GM10248 (cell line): Measurements from ENCODE around the gene GPR142.
A peak's percentile ranks its signal among the peaks of the same experiment; 100 is the strongest.

Source experiments
- CTCF ChIA-PET: fragments of 300-600 bp; sonication (Branson Sonifier 250); formaldehyde crosslinking; extraction: SDS; loops from one replicate; lab custom pipeline; 2021; ENCODE audit warnings: antibody characterized with exemption; lab: Yijun Ruan, JAX
- POLR2A ChIA-PET: fragments of 350-650 bp; sonication (Branson Sonifier 250); formaldehyde crosslinking; extraction: SDS; loops from one replicate; lab custom pipeline; 2020; ENCODE audit warnings: antibody characterized with exemption; lab: Yijun Ruan, JAX
- DNase-seq: peaks from one replicate; pipeline ENCODE4 v3.0.0; 2012; ENCODE audit errors: extremely low spot score
- TF ChIP-seq, protein P1 (sequence below): IDR thresholded peaks from 2 replicates; pipeline ENCODE4 v1.5.1; 2012; ENCODE audit warnings: mild to moderate bottlenecking, low read depth; ENCODE audit errors: extremely low read depth, missing control alignments, control extremely low read depth

GPR142 gene

DNA sequence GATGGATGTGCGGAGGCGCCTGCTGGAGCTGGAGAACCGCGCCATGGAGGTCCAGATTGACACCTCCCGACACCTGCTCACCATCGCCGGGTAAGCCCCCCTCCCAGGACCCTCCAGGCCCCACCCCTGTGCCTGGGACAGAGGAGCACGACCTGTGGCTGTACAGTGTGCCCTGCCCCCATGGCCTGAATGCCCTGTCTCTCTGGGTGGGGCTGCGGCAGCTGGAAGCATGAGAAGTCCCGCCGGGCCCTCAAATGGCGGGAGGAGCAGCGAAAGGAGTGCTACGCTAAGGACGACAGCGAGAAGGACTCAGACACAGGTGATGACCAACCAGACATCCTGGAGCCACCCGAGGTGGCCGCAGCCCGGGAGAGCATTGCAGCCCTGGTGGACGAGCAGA lies 16.8 kb upstream of the GPR142 start:
- no peak for DNase-seq
- ChIA-PET POLR2A (no interaction called here), CTCF (interaction anchor here (0.8 to 1.6 kb wide), 3 partner anchors 13 to 139 kb away, joined by 3 read pairs; no protein-coding TSS in a partner anchor)
- TF ChIP-seq, protein P1, sequence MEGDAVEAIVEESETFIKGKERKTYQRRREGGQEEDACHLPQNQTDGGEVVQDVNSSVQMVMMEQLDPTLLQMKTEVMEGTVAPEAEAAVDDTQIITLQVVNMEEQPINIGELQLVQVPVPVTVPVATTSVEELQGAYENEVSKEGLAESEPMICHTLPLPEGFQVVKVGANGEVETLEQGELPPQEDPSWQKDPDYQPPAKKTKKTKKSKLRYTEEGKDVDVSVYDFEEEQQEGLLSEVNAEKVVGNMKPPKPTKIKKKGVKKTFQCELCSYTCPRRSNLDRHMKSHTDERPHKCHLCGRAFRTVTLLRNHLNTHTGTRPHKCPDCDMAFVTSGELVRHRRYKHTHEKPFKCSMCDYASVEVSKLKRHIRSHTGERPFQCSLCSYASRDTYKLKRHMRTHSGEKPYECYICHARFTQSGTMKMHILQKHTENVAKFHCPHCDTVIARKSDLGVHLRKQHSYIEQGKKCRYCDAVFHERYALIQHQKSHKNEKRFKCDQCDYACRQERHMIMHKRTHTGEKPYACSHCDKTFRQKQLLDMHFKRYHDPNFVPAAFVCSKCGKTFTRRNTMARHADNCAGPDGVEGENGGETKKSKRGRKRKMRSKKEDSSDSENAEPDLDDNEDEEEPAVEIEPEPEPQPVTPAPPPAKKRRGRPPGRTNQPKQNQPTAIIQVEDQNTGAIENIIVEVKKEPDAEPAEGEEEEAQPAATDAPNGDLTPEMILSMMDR: no peak

DNA sequence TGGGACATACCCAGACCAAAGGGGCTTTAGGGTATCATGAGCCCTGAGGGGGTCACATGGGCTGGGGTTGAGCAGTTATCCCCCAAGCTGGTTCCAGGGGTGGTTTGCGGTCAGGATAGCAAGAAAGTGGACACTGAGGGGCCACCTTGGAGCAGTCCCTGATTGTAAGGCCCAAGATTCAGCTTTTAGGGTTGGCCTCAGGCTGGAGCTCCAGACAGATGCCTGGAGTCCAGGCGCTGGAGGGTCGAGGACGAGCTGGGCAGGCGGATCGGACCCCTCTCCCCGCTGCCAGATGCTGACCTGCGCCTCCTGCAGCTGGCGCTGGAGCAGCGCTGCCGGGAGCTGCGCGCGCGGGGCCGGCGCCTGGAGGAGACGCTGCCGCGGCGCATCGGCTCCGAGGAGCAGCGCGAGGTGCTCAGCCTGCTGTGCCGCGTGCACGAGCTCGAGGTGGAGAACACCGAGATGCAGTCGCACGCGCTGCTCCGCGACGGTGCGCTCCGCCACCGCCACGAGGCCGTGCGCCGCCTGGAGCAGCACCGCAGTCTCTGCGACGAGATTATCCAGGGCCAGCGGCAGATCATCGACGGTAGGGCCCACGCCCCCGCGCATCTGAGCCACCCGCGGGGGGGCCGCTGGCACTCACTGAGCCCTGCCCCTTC lies 15.6 kb upstream of the GPR142 start:
- CTCF ChIA-PET: interaction anchor here (1.5 to 2.2 kb wide), 7 partner anchors 11 to 142 kb away, joined by 3 to 17 read pairs (median 3); partner anchors contain the start of genes BTBD17 and GPR142

DNA sequence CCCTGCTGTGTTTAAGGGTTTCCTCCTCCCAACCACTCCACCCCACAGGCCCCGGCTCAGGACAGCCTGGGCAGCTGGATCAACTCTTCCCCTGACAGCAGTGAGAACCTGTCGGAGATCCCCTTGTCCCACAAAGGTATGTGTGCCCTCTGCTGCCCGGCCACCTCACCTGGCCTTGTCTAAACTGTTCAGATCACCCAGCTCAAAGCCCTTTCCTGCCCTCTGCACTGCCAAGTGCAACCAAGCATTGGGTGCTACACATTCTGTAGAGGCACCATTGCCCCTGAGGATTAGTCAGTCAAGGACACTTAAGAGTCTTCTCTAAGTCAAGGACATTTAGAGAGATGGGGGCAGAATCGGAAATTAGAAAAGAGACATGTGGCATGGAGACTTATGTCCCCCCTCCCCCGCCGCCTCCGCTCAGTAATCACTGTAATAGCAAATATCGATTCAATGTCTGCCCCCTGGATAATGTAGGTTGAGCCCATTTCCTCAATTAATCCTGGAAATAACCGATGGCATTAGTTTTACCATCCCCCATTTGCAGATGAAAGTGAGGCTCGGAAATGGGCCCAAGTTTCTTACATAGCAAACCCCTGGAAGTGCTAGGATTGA lies 13.8 kb upstream of the GPR142 start:
- CTCF ChIA-PET: interaction anchor here (0.9 to 2.2 kb wide), 5 partner anchors 9 to 117 kb away, joined by 3 to 17 read pairs (median 5); partner anchors contain the start of genes BTBD17 and GPR142
- POLR2A ChIA-PET: no interaction called here
- TF ChIP-seq, protein P1: no peak
- no peak for DNase-seq

More for the DNA sequence above, 15.6 kb upstream of the GPR142 start:
- DNase-seq: no peak
- TF ChIP-seq, protein P1: no peak
- POLR2A ChIA-PET: no interaction called here

DNA sequence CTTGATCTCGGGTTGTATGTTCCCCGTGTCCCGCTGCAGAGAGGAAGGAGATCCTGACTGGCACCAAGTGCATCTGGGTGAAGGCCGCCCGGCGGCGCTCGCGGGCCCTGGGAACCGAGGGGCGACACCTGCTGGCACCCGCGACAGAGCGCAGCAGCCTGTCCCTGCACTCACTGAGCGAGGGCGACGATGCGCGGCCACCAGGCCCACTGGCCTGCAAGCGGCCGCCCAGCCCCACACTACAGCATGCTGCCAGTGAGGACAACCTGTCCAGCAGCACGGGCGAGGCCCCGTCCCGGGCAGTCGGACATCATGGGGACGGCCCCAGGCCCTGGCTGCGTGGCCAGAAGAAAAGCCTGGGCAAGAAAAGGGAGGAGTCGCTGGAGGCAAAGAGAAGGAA lies 13.2 kb upstream of the GPR142 start:
- CTCF ChIA-PET: interaction anchor here (1.3 to 4.6 kb wide), 3 partner anchors 14 to 117 kb away, joined by 3 to 24 read pairs (median 17); partner anchors contain the start of gene GPR142
- POLR2A ChIA-PET: no interaction called here
- peak; percentile 84 for DNase-seq

DNA sequence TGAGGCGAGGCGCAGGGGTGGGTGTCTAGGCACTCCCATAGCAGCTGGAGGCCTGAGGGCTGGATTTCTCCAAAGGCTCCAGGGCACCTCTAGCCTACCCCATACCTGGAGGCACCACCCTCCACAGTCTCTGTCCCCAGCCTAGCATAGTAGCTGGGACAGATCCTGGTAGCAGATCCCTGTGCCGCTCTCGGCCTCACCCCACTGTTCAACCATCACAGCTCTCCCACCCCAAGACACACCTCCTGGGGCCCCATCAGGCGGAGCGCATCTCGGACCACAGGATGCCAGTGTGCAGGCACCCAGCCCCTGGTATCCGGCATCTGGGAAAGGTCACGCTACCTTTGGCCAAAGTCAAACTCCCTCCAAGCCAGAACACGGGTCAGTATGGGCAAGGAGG lies 12.7 kb upstream of the GPR142 start:
- CTCF ChIA-PET: interaction anchor here (4.6 kb wide), 1 partner anchor 14 kb away, joined by 24 read pairs; the partner anchor contains the start of gene GPR142
- no peak for DNase-seq
- POLR2A ChIA-PET: no interaction called here
- TF ChIP-seq, protein P1: no peak

More for the DNA sequence above, 13.2 kb upstream of the GPR142 start:
- TF ChIP-seq, protein P1: peak; percentile 79

DNA sequence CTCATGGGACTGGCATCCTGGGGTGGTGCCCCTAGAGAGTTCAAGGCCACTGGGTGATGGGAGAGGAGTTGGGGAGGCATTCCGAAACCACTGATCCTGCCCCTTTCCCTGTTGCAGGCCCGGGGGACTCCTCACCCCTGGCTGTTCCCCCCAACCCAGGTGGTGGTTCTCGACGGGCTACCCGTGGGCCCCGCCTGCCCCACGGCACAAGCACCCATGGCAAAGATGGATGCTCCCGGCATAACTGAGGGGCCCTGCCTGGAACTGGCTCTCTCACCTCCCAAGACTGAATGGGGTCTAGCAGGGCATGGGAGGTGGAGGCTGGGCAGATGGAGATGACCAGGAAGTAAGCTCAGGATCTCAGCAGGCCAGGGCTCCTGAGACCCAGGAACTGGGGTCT lies 12.2 kb upstream of the GPR142 start:
- CTCF ChIA-PET: interaction anchor here (1.3 to 4.6 kb wide), 2 partner anchors 13 to 56 kb away, joined by 3 to 24 read pairs; partner anchors contain the start of gene GPR142

More for the DNA sequence above, 12.2 kb upstream of the GPR142 start:
- DNase-seq: no peak
- TF ChIP-seq, protein P1: no peak
- POLR2A ChIA-PET: no interaction called here
